Stimulated activated CD8-positive, alpha-beta memory T cell treated with anti-CD3 and anti-CD28 coated beads, Interleukin-2, amount 100 ng/mL, for 48 hours (primary cell): ENCODE data around the gene MDFIC.

Source experiments
- DNase-seq, 2 donors: peaks; one replicate each; pipeline ENCODE4 v3.0.0-alpha.2; 2020; ENCODE audit warnings: low read depth in 2 of 2

The MDFIC gene

GRCh38 chr7:114953724-114954123, 31.8 kb downstream of the MDFIC start:
- no peak for DNase-seq

GRCh38 chr7:114956702-114957101, 34.8 kb downstream of the MDFIC start:
- no peak for DNase-seq

DNA sequence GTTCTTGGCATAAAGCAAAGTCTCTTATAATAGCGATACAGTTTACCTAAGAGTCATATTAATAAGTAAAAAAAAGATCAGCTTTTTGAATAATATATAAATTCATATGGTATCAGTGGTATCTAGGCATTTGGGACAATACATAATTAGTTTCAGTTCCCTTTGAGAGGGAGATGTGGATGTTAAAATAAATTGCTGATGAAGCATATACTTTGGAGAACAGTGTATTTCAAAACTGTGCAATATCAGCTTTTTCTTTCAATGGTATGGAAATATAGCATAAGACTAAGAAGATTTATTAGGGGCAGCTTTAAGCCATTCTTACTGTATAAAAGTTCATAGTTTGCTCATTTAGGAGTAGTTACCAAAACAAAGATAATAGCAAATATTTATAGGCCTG, 35.5 kb downstream of the MDFIC start:
- no peak for DNase-seq

- DNase-seq = no peak
Measured at GRCh38 chr7:114959931-114960330, 38.0 kb downstream of the MDFIC start.

DNA sequence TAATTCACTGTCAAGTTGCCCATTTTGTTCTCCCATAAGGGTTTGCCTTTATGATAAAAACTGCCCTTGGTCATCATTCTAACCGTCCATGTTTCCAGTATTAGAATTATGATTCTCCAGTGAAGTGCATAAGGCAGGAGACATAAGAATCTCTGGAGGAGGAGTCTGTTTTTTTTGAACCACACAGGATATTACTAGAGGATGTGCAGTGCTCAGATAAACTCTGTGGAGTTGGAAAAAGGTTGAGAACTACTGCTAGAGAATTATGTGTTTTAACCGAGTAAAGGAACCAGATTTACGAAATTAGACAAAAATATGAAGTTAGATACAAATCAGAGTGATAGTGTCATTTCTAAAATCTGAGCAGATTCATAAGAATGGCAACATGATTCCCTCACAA, 40.5 kb downstream of the MDFIC start:
- no peak for DNase-seq

DNA sequence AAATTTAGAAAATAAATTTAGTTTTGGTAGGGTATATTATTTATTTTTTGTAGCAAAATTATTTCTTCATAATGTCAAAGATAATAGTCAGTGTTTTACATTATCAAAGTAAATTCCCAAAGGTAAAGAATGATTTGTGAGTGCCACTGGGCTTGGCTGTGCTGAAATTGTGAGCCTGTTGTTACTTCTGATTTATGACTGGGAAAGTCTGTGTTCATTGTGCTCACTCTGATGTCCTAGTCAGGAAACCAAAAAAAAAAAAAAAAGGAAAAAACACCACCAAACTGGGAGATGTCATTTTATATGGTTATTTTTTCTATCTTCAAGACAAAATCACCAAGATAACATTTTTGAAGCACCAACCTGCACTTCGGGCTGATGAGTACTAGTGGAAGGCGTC, 44.3 kb downstream of the MDFIC start:
- no peak for DNase-seq

- no peak for DNase-seq
Measured at GRCh38 chr7:114969096-114969495, 47.2 kb downstream of the MDFIC start.

- DNase-seq = no peak
Measured at GRCh38 chr7:114970308-114970707, 48.4 kb downstream of the MDFIC start.

GRCh38 chr7:114970732-114971131, 48.8 kb downstream of the MDFIC start:
- no peak for DNase-seq

- DNase-seq = no peak
Measured at GRCh38 chr7:114972567-114972966, 50.7 kb downstream of the MDFIC start.

- DNase-seq = no peak
Measured at GRCh38 chr7:114973147-114973546, 51.3 kb downstream of the MDFIC start.

GRCh38 chr7:114975401-114975800, 53.5 kb downstream of the MDFIC start:
- no peak for DNase-seq

GRCh38 chr7:114976666-114977065, 54.8 kb downstream of the MDFIC start:
- DNase-seq = no peak

- DNase-seq = no peak
Measured at GRCh38 chr7:114977277-114977676, 55.4 kb downstream of the MDFIC start.

DNA sequence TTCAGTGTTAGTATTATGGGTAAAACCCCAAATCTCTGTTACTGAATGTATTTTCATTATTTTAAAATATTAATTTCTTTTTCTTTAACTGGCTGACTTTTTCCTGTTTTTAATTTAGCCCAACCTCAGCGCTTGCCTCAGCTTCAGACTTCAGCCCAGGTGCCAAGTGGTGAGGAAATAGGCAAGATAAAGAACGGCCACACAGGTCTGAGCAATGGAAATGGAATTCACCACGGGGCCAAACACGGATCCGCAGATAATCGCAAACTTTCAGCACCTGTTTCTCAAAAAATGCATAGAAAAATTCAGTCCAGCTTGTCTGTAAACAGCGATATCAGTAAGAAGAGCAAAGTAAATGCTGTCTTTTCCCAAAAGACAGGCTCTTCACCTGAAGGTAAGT, 57.5 kb downstream of the MDFIC start:
- DNase-seq = no peak

DNA sequence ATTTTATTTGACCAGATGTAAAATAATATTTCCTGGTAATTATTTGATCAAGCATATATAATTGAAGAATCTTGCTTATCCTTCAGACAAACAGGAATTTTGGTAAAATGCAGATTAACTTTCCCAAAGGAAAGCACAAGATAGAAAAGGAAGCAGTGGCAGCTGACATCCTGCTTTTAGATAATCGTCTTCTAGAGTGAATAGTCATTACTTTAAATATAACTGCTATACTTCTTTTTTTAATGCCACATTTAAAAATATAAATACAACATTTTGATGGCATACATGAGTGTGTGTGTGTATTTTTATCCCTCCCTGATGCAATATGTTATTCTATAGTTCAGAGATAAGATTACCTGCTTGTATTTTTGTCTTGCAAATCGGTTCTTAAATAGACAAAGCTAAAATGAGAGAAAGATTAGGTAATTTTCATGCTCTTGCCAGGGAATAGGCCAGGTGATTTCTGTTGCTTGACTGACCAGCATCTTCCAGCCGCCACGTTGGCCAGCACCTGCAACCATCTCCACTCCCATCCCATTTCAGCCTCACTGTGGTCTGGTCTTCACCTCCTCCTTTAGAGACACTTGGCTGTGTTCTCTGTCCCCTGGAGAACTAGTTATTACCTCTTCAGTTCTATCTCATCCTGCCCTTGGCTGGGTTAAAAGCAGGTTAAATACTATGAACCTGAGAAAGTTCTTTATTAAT, 58.1 kb downstream of the MDFIC start:
- no peak for DNase-seq

DNA sequence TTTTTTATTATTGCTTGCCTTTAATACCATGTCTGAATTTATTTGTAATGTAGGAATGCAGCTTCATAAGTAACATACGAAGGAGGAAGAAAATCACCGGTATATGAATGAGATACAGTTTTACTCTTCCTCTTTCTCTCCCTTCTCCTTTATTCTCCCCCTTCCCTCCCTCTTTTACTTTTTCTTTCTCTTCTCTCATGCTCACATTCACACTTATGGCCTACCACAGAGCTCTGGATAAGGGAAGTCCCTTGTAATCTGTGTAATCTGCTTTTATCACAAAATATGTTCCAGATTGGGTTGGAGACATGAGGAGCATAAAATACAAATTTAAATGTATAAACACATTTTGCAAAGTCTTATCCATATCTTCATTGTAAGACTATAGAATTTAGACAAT, 59.4 kb downstream of the MDFIC start:
- DNase-seq = no peak

DNA sequence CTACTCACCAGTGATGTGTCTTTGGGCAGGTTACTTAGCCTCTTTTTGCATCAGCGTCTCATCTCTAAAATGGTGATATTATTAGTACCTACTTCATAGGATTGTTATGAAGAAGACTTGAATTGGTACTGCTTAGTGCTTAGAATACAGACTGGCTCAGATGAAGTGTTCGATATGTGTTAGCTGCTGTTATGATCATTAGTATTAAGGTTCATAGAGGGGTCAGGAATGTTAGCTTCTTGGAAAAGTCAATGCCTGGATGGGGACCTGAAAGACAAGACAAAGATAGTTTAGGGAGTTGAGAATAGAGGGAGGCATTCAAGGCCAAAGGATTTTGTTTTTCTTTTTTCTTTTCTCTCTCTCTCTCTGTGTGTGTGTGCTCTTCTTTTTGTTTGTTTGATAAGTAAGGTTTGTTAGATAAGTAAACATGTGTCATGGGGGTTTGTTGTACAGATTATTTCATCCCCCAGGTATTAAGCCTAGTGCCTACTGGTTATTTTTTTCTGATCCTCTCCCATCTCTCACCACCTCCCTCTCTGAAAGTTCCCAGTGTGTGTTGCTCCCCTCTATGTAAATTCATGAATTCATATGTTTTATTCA, 63.3 kb downstream of the MDFIC start:
- DNase-seq = no peak

GRCh38 chr7:114986190-114987180, 64.6 kb downstream of the MDFIC start:
- DNase-seq = no peak

- DNase-seq = no peak
Measured at GRCh38 chr7:114988026-114988425, 66.1 kb downstream of the MDFIC start.

- no peak for DNase-seq
Measured at GRCh38 chr7:114988755-114989375, 67.0 kb downstream of the MDFIC start.

DNA sequence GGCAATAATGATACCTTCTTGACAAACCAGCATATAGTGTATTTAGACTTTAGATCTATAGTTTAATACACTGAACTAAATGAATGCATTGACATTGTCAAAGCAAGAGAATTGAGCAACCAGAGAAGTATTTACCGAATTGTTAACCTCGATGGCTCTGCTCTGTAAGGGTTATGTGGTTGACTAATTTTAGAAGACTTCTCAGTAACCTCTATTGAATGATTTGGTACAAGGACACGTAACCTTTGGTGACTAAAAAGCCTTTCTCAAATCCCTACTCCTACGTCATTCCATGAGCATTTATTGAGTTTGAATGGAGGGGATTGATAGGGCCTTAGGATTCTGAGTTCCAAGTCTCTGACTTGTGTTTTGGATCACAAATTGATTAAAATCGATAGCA, 67.6 kb downstream of the MDFIC start:
- no peak for DNase-seq
